ENCODE measurements around the gene ING4.

DNA sequence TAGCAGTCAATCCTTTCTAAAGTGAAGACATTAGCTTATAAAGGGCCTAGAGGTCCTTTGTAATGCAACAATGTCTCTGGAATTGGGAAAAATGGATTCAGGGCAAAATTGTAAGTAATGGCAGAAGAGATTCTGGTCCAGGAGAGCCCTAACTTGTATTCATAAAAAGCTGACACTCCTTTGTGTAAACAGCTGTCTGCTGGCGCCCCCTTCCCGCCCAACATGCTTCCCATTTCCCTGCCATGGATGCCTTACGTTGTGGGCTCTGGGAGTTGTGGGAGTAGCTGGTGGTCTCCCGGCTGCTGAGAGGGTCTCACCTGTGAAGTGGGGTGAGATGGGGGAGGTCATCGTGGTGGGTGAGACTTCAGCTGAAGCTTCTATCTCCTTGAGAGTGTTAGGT, 18.0 kb downstream of the ING4 start:
- no peak for TF ChIP-seq EP300 (IDR thresholded peaks at IDR 0.05)
- TF ChIP-seq, protein P1, sequence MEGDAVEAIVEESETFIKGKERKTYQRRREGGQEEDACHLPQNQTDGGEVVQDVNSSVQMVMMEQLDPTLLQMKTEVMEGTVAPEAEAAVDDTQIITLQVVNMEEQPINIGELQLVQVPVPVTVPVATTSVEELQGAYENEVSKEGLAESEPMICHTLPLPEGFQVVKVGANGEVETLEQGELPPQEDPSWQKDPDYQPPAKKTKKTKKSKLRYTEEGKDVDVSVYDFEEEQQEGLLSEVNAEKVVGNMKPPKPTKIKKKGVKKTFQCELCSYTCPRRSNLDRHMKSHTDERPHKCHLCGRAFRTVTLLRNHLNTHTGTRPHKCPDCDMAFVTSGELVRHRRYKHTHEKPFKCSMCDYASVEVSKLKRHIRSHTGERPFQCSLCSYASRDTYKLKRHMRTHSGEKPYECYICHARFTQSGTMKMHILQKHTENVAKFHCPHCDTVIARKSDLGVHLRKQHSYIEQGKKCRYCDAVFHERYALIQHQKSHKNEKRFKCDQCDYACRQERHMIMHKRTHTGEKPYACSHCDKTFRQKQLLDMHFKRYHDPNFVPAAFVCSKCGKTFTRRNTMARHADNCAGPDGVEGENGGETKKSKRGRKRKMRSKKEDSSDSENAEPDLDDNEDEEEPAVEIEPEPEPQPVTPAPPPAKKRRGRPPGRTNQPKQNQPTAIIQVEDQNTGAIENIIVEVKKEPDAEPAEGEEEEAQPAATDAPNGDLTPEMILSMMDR (IDR thresholded peaks at IDR 0.05), result no peak
- TF ChIP-seq POLR2A (IDR thresholded peaks at IDR 0.05), result no peak
- no peak for TF ChIP-seq POLR2AphosphoS5 (IDR thresholded peaks at IDR 0.05)

All from upper lobe of left lung (tissue), 4 donors.